Stimulated activated CD8-positive, alpha-beta memory T cell treated with anti-CD3 and anti-CD28 coated beads, Interleukin-7, amount 100 ng/mL, for 24 hours (primary cell): ENCODE results near the gene SGSH.

Experiments used
- DNase-seq: peaks from one replicate; pipeline ENCODE4 v3.0.0-alpha.2; 2020; ENCODE audit warnings: low read depth

The SGSH gene

DNA sequence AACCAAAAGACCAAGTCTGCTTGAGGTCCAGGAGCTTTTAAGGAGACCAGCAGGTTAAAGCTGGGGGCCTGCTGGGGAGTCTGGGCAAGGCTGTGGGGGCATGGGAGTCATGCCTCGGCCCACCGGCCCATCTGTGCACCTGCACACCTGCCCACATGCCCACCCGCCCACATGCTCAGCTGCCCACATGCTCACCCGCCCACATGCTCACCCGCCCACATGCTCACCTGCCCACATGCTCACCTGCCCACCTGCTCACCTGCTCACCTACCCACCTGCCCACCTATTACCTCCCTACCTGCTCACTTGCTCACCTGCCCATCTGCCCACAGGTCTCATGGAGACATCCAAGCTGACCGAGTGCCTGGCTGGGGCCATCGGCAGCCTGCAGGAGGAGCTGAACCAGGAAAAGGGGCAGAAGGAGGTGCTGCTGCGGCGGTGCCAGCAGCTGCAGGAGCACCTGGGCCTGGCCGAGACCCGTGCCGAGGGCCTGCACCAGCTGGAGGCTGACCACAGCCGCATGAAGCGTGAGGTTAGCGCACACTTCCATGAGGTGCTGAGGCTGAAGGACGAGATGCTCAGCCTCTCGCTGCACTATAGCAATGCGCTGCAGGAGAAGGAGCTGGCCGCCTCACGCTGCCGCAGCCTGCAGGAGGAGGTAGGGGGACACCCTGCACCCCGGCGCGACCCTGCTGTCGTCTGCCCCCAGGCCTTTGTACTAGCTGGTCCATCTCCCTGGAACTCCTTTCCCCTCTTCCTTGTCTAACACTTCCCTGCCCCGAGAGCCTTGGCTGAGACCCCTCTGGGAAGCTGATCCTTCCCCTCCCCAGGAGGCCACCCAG is 36.3 kb downstream of the SGSH start:
- DNase-seq: no peak

DNA sequence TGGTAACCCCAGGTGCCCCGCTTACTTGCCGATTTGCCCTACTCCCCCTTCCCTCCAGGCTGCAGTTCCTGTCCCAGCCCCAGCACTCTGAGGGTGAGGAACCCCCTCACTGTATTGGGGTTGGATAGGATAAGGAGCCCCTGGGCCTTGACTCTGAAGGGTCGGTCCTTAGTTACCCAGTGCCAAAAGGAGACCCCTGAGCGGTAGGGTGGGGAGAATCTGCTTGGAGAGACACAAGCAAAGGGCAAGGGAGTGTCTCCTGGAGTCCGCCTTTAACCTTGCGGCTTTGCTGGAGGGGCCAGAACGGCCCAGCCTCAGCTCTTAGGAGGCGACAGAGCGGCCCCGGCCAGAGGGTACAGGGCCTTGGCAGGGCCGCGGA is 37.3 kb downstream of the SGSH start:
- DNase-seq: no peak

DNA sequence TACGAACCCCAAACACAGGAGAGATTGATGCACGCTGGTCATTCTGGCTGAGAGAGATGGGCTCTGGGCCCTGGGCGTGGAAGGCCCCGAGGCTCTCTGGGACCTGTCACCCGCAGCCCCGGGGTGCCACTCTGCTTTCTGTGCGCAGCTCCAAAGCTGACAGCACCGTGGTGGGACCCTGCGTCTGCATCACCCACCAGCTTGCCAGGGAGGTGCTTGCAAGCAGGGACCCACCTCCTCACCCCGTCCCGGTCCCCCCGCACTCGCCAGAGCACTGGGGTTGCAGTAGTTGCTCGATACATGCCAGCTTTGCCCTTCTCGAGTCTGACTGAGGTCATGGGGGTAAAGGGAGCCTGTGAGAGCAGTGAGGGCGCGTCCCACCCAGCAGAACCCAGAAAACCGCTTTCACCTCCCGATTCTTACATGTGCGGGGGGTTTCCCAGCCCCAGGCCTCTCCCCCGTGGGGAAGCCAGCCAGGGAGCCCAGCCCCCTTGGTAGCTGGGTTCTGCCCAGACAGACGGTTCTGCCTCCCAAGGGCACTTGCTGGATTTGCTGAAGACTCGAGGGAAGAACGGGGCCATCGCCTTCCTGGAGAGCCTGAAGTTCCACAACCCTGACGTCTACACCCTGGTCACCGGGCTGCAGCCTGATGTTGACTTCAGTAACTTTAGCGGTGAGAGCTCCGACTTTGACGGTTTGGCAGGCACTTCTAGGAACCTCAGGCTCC is 37.9 kb downstream of the SGSH start:
- DNase-seq: no peak

DNA sequence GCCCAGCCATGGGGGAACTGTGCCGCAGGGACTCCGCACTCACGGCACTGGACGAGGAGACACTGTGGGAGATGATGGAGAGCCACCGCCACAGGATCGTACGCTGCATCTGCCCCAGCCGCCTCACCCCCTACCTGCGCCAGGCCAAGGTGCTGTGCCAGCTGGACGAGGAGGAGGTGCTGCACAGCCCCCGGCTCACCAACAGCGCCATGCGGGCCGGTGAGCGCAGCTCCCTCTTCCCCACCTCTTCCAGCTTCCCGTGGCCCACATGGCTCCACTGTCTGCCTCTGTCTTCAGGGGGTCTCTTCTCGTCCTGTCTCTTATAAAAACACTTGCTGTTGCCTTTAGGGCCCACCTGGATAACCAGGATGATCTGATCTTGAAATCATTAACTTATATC is 38.7 kb downstream of the SGSH start:
- no peak for DNase-seq

DNA sequence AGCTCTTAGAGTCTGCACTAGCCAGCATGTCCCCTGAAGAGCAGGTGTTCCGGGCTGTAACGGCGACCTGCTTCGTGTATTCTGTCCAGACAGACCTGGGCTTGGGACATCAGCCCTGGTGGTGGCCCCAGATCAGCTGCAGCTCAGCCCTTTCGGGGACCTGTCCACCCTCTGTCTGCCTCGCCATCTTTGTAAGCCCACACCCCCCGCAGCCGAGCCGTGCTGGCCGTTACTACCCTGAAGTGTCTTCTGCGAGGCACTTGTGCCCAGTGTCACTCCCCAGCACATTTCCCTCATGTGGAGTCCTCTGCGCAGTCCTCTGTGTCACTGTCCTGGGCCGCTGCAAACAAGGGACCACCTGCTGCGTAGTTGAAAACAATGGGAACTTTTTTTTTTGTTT is 39.9 kb downstream of the SGSH start:
- DNase-seq: no peak

DNA sequence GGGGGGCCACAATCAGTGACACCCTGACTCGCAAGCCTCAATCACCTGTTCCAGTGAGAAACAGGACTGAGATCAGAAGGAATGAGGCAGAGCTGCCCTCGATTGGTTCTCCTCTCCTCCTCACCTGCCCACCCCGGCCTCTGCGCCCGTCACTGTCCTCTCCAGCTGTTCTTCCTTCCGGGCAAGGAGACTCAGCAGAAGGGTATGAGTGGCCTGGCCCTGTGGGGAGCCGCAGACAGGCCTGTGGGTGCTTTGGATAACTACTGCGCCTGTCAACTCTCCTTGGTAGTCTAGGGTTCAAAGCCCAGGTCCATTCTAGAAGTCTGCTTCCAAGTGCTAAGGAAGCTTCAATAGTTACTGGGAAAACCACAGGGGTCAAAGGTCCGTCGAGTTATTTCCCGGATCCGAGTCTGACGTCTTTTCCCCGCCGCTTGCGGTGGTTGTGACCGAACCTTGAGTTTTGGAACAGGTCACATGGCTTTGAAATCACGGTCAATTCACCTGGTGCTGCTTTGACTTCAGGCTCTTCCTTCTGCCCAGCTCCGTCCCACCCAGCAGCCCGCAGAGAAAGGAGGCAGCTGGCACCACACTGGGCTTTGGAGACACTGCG is 42.0 kb downstream of the SGSH start:
- no peak for DNase-seq

DNA sequence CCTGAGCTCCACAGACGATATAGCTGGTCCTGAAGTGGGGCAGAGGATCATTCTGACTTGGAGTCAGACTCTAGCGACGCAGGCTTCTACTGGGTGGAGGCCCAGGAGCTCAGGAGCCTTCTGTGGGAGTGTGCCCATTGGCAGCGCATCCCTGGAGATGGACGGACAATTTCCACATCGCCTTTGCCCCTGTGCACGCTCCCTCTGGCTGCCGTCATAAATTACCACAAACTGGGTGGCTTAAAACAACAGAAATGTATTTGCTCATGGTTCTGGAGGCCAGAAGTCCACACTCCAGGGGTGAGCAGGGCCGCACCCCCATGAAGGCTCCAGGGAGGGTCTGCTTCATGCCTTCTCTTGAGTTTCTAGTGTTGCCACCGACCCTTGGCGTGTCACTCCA is 43.4 kb downstream of the SGSH start:
- no peak for DNase-seq

DNA sequence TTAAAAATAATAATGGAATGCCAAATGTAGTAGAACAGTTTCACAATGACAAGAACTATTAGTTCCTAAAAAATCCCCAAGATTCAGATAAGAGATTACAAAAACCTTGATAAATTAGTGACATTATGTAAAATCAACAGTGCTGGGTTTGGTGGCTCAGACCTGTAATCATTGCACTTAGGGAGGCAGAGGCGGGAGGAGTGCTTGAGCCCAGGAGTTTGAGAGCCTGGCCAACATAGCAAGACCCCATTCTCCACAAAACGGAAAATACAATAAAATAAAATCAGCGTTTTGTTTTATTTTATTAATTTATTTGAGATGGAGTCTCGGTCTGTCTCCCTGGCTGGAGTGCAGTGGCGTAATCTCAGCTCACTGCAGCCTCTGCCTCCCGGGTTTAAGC is 46.2 kb downstream of the SGSH start:
- no peak for DNase-seq

DNA sequence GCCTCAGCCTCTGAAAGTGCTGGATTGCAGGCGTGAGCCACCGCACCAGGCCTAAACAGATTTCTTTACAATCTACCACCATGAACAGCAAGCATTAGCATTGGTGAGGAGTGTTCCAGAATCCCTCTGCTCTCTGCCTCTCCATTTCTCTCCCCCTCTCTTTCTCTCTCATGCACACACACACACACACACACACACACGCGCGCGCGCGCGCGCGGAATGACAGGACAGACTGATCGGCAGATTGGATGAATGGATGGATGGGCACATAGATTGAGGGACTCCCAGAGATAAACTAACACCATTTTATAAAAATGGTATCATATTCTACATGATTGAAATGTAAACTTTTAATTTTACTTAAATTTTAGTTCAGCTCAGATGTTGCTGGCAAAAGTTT is 47.0 kb downstream of the SGSH start:
- DNase-seq: no peak

DNA sequence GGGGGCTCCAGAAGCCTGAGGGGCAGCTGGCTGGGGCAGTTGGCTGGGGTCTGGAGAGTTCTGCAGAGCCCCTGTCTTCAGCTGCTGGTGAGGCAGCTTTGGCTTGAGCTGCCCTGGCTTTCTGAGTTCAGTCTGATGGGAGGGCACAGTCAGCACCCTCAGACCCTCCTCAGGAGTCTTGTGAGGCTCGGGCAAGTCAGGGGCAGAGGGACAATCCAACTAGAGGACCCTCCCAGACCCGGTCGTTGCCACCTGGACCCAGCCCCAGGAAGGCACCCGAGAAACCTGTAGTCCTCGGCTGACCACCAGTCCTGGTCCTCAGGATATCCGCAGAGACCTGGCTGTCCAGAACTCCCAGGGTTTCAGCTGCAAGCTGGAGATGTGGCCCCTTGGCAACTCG is 48.5 kb downstream of the SGSH start:
- DNase-seq: no peak

DNA sequence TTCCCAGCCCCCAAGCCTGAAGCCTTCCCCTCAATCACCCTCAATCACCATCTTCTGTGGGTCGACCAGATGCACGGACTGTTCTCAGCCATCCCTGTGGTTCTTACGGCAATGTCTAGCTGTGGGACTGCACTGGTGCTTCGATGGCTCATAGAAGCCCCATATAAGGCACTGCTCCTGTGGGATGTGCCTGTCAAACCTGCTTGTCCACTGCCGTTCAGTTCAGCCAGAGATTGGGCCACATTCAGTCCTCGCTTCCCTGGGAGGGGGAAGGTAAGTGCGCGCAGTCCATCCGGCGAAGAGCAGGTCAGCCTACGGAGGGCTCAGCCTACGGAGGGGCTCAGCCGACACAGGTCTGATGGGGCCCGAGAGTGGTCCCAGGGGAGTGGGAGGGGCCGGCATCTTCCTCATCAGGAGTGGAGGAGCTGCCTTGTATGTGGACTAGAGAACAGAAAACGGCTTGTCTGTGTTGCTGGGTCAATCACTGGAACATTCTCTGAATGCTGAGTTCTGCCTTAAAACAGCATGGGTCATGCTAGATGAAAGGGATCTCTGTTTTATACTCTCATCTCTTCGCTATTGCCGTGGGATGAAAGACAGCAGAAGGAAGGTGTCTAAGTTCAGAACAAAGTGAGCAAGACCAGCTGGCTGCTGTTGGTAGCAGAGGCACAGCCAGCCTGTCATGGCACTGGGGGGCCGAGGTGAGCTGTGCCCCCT is 50.2 kb downstream of the SGSH start, which contains the start of gene CARD14:
TSS of gene CARD14 (plus strand) at position 247 of the 717 bp plus-strand sequence. CDS start 11,409 bp downstream, outside the sequence.
- DNase-seq: no peak

DNA sequence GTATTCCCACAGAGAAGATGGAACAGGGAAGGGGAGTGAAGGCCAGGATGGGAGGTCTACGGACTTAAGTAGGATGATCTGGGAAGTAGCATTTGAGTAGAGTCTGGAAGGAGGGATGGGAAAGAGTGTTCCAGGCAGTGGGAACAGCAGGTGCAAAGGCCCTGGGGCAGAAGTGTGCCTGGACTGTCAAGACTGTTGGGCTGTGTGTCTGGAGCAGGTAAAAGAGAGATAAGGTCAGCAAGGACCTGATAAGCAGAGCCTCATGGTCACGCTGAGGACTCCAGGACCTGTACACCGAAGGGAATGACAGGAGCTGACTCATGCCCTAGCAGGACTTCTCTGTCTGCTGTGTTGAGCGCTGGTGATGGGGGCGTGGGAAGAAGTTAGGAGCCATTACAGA is 51.0 kb downstream of the SGSH start:
- no peak for DNase-seq

DNA sequence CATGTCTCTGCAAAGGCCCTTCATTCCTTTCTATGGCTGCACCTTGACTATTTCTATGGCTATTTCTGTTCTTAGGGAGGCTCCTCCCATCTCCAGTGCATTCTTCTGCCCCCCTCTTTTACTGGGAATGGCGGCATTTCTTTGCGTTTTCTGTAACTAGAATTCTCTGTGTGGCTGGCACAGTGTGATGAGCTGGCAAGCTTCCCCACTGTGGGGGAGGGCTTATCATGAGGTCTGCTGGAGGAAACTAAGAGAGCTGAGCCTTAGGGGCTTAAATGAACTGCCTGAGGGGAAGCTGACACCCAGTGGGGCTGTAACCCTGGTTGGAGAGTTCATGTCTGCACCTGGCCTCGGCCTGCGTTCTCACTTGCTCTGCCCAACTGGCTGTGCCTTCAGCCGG is 51.8 kb downstream of the SGSH start:
- no peak for DNase-seq

DNA sequence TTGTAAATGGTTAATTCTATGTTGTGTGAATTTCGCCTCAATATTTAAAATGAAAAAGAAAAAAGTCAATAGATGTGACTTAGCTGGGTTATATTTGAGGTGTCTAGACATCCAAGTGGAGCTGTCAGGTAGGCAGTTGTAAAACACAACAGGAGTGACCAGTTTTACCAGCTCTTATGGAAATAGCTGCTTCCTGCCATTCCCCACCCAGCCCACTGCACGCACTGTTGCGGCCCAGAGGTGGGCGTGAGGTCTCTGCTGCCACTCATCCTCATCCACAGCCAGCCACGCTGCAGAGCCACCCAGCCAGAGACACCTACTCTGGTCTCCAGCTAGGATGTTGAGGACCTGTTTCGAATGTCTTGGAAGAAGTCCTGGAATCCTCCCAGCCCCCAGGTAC is 53.7 kb downstream of the SGSH start:
- DNase-seq: no peak

DNA sequence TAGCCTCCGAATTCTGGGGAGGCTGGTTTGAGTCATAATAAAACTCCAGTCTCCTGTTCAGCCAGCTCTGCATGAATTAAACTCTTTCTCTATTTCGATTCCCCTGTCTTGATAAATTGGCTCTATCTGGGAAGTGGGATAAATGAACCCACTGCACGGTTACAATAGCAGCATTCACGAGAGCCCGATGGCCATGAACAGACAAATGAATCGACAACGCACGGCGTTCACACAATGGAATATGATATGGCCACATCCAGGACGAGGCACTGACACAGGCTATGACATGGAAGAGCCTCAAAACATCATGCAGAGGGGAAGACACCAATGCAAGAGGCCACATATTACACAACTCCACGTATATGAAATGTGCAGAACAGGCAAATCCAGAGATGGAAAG is 55.9 kb downstream of the SGSH start:
- no peak for DNase-seq

DNA sequence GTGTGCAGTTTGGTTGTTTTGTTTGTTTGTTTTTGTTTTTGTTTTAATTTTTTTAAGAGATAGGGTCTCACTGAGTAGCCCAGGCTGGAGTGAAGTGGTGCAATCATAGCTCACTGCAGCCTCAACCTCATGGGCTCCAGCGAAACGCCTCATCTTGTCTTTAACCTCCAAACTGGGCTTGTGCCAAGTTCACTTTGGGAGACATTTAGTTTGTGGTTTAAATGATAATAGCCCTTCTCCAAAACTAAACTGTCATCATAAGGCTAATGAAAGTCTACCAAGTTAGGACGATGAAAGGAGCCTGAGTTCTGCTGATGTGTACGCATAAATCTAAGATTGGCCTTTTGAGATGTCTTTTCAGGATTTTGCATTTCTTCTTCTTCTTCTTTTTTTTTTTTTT is 56.8 kb downstream of the SGSH start:
- no peak for DNase-seq

DNA sequence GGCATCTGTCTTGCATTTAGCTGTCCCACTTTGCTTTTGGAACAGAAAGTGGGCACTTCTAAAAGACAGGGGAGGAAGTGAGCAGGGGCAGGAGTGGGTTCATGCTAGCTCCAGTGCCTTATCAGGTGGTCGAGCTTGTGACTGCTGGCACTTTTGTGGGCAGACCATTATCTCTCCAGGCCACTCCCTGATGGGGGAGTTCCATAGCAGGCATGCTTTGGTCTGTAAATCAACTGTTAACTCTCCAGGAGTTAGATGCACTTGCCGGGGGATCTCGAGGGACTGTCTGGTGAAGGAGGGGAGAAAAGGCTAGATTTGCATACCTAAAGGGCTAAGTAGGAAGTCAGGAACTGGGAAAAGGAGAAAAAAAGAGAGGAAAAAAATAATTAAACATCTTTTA is 59.6 kb downstream of the SGSH start:
- no peak for DNase-seq
